PC-3 (cell line): ENCODE measurements around the gene TNNC1. TPM values are rescaled to one million over a fixed set of nuclear protein-coding genes. Genes with fewer than 3 reads are reported as not detected.

Experiments
- ATAC-seq: fragments of 200-7000 bp; cut with Tn5 transposase; 2 replicates; pipeline ENCODE4 v1.9.1; 2020; ENCODE audit warnings: mild to moderate bottlenecking, moderate library complexity
- BruUV-seq: library from RNA; stranded (reverse); fragments of 400-500 nt; replicated peaks from 2 replicates; lab custom pipeline; 2021; lab: Mats Ljungman, UMichigan
- CTCF ChIA-PET: fragments of 300-600 bp; sonication (Branson Sonifier 250); formaldehyde crosslinking; loops from one replicate; lab custom pipeline; 2022; ENCODE audit warnings: antibody characterized with exemption; lab: Charles Lee
- POLR2A ChIA-PET: fragments of 300-600 bp; sonication (Branson Sonifier 250); formaldehyde crosslinking; loops from one replicate; lab custom pipeline; 2022; ENCODE audit warnings: antibody characterized with exemption; ENCODE audit not compliant: unreplicated experiment; lab: Charles Lee
- DNase-seq: peaks from one replicate; pipeline ENCODE4 v3.0.0-alpha.2; 2015
- H2AFZ ChIP-seq: fragments of 300-600 bp; sonication (generic); 2 replicates; pipeline ENCODE4 v1.6.0; 2016; ENCODE audit warnings: antibody characterized with exemption, low read length
- H3F3A ChIP-seq: fragments of 300-600 bp; sonication (generic); one replicate; pipeline ENCODE4 v1.6.0; 2017; ENCODE audit warnings: antibody characterized with exemption, low read length, control low read depth, mild to moderate bottlenecking; ENCODE audit not compliant: unreplicated experiment
- H3K27ac ChIP-seq: fragments of 300-600 bp; sonication (generic); 2 replicates; pipeline ENCODE4 v1.5.1; 2016; ENCODE audit warnings: mild to moderate bottlenecking, low read length
- H3K27me3 ChIP-seq: fragments of 300-600 bp; sonication (generic); 2 replicates; pipeline ENCODE4 v1.6.1; 2016; ENCODE audit warnings: low read length, mixed read lengths
- H3K36me3 ChIP-seq: fragments of 300-600 bp; sonication (generic); 2 replicates; pipeline ENCODE4 v1.6.1; 2016; ENCODE audit warnings: low read depth, mixed run types, low read length, mixed read lengths
- H3K4me1 ChIP-seq: fragments of 300-600 bp; sonication (generic); 2 replicates; pipeline ENCODE4 v1.5.1; 2016; ENCODE audit warnings: low read length; ENCODE audit not compliant: insufficient read depth
- H3K4me2 ChIP-seq: fragments of 300-600 bp; sonication (generic); 2 replicates; pipeline ENCODE4 v1.6.0; 2016; ENCODE audit warnings: low read length
- H3K4me3 ChIP-seq: fragments of 300-600 bp; sonication (generic); 2 replicates; pipeline ENCODE4 v1.5.1; 2016; ENCODE audit warnings: mild to moderate bottlenecking, low read length, mixed read lengths
- H3K79me2 ChIP-seq: fragments of 300-600 bp; sonication (generic); 2 replicates; pipeline ENCODE4 v1.6.1; 2017; ENCODE audit warnings: low read length, mixed read lengths
- H3K9ac ChIP-seq: fragments of 300-600 bp; sonication (generic); 2 replicates; pipeline ENCODE4 v1.6.0; 2016; ENCODE audit warnings: mild to moderate bottlenecking, low read length
- H3K9me2 ChIP-seq: fragments of 300-600 bp; sonication (generic); replicated peaks from 2 replicates; pipeline ENCODE4 v1.6.1; 2016; ENCODE audit warnings: mixed run types, low read length, mixed read lengths
- H3K9me3 ChIP-seq: fragments of 300-600 bp; sonication (generic); 2 replicates; pipeline ENCODE4 v1.6.1; 2016; ENCODE audit warnings: low read length, mixed read lengths
- H4K20me1 ChIP-seq: fragments of 300-600 bp; sonication (generic); 2 replicates; pipeline ENCODE4 v1.6.1; 2016; ENCODE audit warnings: low read length, mixed read lengths
- EZH2 ChIP-seq: fragments of 300-600 bp; sonication (generic); IDR thresholded peaks from one replicate; pipeline ENCODE4 v1.6.1; 2017; ENCODE audit warnings: antibody characterized with exemption, mild to moderate bottlenecking, low read length; ENCODE audit not compliant: unreplicated experiment
- EZH2phosphoT487 ChIP-seq: fragments of 300-600 bp; sonication (generic); IDR thresholded peaks from 2 replicates; pipeline ENCODE4 v1.6.1; 2018; ENCODE audit warnings: mild to moderate bottlenecking, antibody characterized with exemption, low read length, borderline replicate concordance
- intact Hi-C: fragments of 100-400 bp; cut with micrococcal nuclease; formaldehyde crosslinking; loops from 2 replicates; pipeline ENCODE4 v1.9.0; 2023
- total RNA-seq: library from RNA; depleted of rRNA; stranded (reverse); fragments of >200 nt; gene quantifications from 2 replicates; pipeline ENCODE4 v1.2.3, GENCODE V29; 2014
- TF ChIP-seq, protein P1 (sequence below): fragments of 300-600 bp; sonication (generic); conservative IDR thresholded peaks from 2 replicates; pipeline ENCODE4 v1.5.1; 2017; ENCODE audit warnings: antibody characterized with exemption, low read depth, mild to moderate bottlenecking, low read length

The TNNC1 gene
- total RNA-seq, 1 experiment from 2014 or later = 4.9 TPM

DNA sequence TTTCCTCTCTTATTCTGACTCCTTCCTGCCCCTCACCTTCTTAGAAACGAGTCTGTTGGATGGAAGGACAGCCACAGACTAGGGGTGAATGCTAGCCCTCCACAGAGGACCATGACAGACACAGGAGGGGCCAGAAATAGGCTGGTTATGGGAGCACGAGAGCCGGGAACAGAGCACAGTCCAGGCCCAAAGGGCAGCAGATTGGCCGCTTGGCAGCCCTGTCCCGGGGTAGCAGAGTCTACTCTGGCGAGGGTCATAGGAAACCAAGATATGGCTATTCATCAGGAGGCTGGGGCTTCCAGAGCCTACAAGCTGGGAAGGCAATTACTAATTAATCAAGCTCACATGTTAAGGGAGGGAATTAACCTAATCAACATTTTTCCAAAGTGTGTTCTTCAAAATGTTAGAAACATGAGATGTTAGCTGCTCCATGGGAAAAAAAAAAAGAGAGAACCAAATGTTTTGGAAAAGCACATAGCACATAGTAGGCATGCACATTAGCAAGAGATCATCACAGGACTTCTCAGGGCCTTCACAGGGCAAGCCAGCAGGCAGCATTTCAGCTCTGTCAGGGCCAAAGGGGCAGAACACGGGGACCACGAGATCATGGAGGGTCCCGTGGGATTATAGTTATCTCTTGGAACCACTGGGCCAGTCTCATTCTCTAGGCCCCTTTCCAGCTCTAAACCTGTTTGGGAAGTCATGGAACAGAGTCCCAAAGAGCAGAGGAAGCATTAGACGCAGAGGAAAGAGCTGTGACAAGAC is 22.2 kb downstream of the TNNC1 start:
- POLR2A ChIA-PET = interaction anchor here (0.6 to 0.7 kb wide), 2 partner anchors 17 to 621 kb away, joined by 7 to 15 read pairs; no protein-coding TSS in a partner anchor
- Histone ChIP-seq H3K4me1 (no peaks in the 10 kb centered on the region), H3K9ac (no peak overlapping the region), H3K9me2 (no peaks in the 10 kb centered on the region), H2AFZ (no peak overlapping the region), H3K79me2 (no peaks in the 10 kb centered on the region), H4K20me1 (no peaks in the 10 kb centered on the region), H3K27me3 (no peaks in the 10 kb centered on the region), H3K27ac (no peak overlapping the region), H3F3A (no peaks in the 10 kb centered on the region), H3K4me2 (no peak overlapping the region), H3K36me3 (no peaks in the 10 kb centered on the region), H3K4me3 (no peak overlapping the region), H3K9me3 (no peaks in the 10 kb centered on the region)
- intact Hi-C loops = no loop called here
- no peak for TF ChIP-seq EZH2
- no peak for TF ChIP-seq EZH2phosphoT487
- TF ChIP-seq, protein P1, sequence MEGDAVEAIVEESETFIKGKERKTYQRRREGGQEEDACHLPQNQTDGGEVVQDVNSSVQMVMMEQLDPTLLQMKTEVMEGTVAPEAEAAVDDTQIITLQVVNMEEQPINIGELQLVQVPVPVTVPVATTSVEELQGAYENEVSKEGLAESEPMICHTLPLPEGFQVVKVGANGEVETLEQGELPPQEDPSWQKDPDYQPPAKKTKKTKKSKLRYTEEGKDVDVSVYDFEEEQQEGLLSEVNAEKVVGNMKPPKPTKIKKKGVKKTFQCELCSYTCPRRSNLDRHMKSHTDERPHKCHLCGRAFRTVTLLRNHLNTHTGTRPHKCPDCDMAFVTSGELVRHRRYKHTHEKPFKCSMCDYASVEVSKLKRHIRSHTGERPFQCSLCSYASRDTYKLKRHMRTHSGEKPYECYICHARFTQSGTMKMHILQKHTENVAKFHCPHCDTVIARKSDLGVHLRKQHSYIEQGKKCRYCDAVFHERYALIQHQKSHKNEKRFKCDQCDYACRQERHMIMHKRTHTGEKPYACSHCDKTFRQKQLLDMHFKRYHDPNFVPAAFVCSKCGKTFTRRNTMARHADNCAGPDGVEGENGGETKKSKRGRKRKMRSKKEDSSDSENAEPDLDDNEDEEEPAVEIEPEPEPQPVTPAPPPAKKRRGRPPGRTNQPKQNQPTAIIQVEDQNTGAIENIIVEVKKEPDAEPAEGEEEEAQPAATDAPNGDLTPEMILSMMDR = no peak
- BruUV-seq = no TSS peak
- DNase-seq (no peak), ATAC-seq (no peak)
- CTCF ChIA-PET = no interaction called here

DNA sequence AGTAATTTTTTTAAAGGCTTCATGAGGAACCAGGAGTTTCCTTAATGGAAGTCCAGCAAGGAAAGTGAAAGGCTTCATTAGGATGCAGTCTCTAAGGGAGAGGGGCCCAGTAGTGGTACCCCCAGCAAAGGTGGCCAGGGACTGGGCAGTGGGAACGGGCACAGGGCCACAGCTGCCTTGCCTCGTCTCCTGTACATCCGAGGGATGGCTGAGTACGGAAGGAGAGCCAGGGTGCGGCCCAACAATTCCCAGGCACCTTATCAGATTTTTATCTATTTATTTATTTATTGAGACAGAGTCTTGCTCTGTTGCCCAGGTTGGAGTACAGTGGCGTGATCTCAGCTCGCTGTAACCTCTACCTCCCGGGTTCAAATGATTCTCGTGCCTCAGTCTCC is 23.4 kb downstream of the TNNC1 start:
- H3K4me1 ChIP-seq = no peaks in the 10 kb centered on the region
- H3K9me2 ChIP-seq = no peaks in the 10 kb centered on the region
- TF ChIP-seq EZH2 (no peak), EZH2phosphoT487 (no peak)
- TF ChIP-seq, protein P1 = no peak
- no peaks in the 10 kb centered on the region for H3K9me3 ChIP-seq
- CTCF ChIA-PET = no interaction called here
- no peak for DNase-seq
- no peaks in the 10 kb centered on the region for H4K20me1 ChIP-seq
- no peaks in the 10 kb centered on the region for H3K36me3 ChIP-seq
- H3K27me3 ChIP-seq = no peaks in the 10 kb centered on the region
- no peak overlapping the region for H2AFZ ChIP-seq
- POLR2A ChIA-PET = no interaction called here
- H3K27ac ChIP-seq = no peak overlapping the region
- BruUV-seq = no TSS peak
- intact Hi-C loops = no loop called here
- no peak overlapping the region for H3K4me3 ChIP-seq
- H3K79me2 ChIP-seq = no peaks in the 10 kb centered on the region
- no peak overlapping the region for H3K4me2 ChIP-seq
- no peaks in the 10 kb centered on the region for H3F3A ChIP-seq
- ATAC-seq = no peak
- H3K9ac ChIP-seq = no peak overlapping the region

DNA sequence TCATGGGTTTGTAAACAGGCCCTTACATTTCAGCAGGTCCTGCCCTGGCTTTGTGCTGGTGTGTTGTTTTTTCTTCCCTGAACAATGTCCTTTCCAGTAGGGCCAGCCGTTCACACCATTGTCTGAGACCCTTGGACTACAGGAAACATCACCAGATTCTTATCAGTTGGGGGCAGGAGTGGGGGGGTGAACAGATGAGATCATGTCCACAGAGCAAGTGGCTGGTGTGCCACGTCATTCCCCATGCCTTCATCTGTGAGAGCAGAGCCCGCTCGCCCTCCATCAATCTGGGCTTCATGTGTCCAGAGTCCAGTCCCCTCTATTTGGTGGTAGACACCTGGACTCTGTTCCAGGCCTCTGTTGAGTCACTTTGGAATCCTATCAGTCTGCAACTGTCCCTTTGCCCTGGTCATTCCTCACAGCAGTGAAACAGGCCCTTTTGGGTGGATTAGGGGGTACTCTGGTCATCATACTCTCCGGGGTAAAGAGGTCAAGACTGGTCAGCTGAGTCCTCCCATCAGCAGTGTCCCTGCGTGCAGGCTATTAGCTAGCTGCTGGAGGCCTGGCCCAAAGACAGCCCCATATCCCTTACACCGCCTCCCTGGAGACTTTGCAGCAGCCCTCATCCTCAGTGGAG is 23.9 kb downstream of the TNNC1 start:
- no peaks in the 10 kb centered on the region for H3K9me2 ChIP-seq
- ATAC-seq = no peak
- H3K9me3 ChIP-seq = no peaks in the 10 kb centered on the region
- H3K9ac ChIP-seq = no peak overlapping the region
- H3K27ac ChIP-seq = no peak overlapping the region
- H3K27me3 ChIP-seq = no peaks in the 10 kb centered on the region
- DNase-seq = no peak
- H3K4me2 ChIP-seq = no peak overlapping the region
- no peaks in the 10 kb centered on the region for H3F3A ChIP-seq
- H2AFZ ChIP-seq = no peak overlapping the region
- POLR2A ChIA-PET = no interaction called here
- CTCF ChIA-PET = interaction anchor here (0.5 kb wide), 1 partner anchor 39 kb away, joined by 3 read pairs; no protein-coding TSS in a partner anchor
- no peak overlapping the region for H3K4me3 ChIP-seq
- no peaks in the 10 kb centered on the region for H4K20me1 ChIP-seq
- no peaks in the 10 kb centered on the region for H3K4me1 ChIP-seq
- BruUV-seq = no TSS peak
- TF ChIP-seq, protein P1 = no peak
- TF ChIP-seq EZH2 = no peak
- no peak for TF ChIP-seq EZH2phosphoT487
- H3K79me2 ChIP-seq = no peaks in the 10 kb centered on the region
- no peaks in the 10 kb centered on the region for H3K36me3 ChIP-seq
- intact Hi-C loops = no loop called here
